Left colon (tissue), 2 donors: ENCODE results near the gene OLFML1. TPM values are rescaled to one million over a fixed set of nuclear protein-coding genes. Genes with fewer than 3 reads are reported as not detected.

Experiments
- ATAC-seq: fragments of 200-7000 bp; cut with Tn5 transposase; one replicate; pipeline ENCODE4 v1.9.1; 2020; ENCODE audit warnings: mild to moderate bottlenecking, moderate library complexity
- DNase-seq, 2 donors: peaks; one replicate each; pipeline ENCODE4 v3.0.0-alpha.2; 2020
- intact Hi-C, 2 donors: fragments of 100-400 bp; cut with DNase I in 1 of 2; cut with micrococcal nuclease in 1 of 2; formaldehyde crosslinking; loops; one replicate each; pipeline versions ENCODE4 v1.11.2 to v1.14.0; 2022; cut with DNase I, micrococcal nuclease
- total RNA-seq, 2 donors: library from RNA; stranded (reverse); fragmentation: NEBNext Ultra II Directional; extraction: Animal tissue kit (Norgen Biotek cat#: 25700); gene quantifications; one replicate each; pipeline ENCODE4 v1.2.1, GENCODE V29; 2021
- donor health status: DM: no; HTN: no; CAD: no.
- donor health status: DM: yes; HTN: yes; CAD: no.

The OLFML1 gene
- total RNA-seq, 2 donors from 2014 or later, result 2.6 to 5.7 TPM

- ATAC-seq (no peak), DNase-seq (no peak)
- intact Hi-C loops, result no loop called here
Observed at GRCh38 chr11:7523416-7524210, 38.3 kb downstream of the OLFML1 start.

GRCh38 chr11:7524462-7525235, 39.3 kb downstream of the OLFML1 start:
- no peak for ATAC-seq
- no peak for DNase-seq
- intact Hi-C loops, result no loop called here

GRCh38 chr11:7525424-7525823, 40.1 kb downstream of the OLFML1 start:
- ATAC-seq, result no peak
- no peak for DNase-seq
- intact Hi-C loops, result no loop called here

GRCh38 chr11:7527029-7527428, 41.7 kb downstream of the OLFML1 start:
- no peak for ATAC-seq
- intact Hi-C loops, result no loop called here
- DNase-seq, result no peak

GRCh38 chr11:7528514-7529049, 43.3 kb downstream of the OLFML1 start:
- DNase-seq, result no peak
- ATAC-seq, result no peak
- intact Hi-C loops, result no loop called here

GRCh38 chr11:7530013-7530640, 44.8 kb downstream of the OLFML1 start:
- DNase-seq (no peak), ATAC-seq (no peak)
- intact Hi-C loops, result no loop called here

- DNase-seq, result no peak
- ATAC-seq, result no peak
- intact Hi-C loops, result no loop called here
Observed at GRCh38 chr11:7531011-7531410, 45.7 kb downstream of the OLFML1 start.

GRCh38 chr11:7532405-7533145, 47.3 kb downstream of the OLFML1 start:
- intact Hi-C loops, result no loop called here
- DNase-seq, result no peak

GRCh38 chr11:7533199-7534041, 48.1 kb downstream of the OLFML1 start:
- ATAC-seq, result no peak
- DNase-seq, result no peak
- intact Hi-C loops, result no loop called here

More at GRCh38 chr11:7532405-7533145, 47.3 kb downstream of the OLFML1 start:
- no peak for ATAC-seq

GRCh38 chr11:7534042-7534378, 48.7 kb downstream of the OLFML1 start:
- ATAC-seq, result no peak
- intact Hi-C loops, result no loop called here
- no peak for DNase-seq

GRCh38 chr11:7536100-7536499, 50.8 kb downstream of the OLFML1 start:
- intact Hi-C loops, result no loop called here
- peak; percentile 88 for ATAC-seq
- DNase-seq, result peak; percentile 45 to 61

GRCh38 chr11:7537265-7537664, 52.0 kb downstream of the OLFML1 start:
- ATAC-seq (no peak), DNase-seq (no peak)
- intact Hi-C loops, result no loop called here

GRCh38 chr11:7538031-7538430, 52.7 kb downstream of the OLFML1 start:
- intact Hi-C loops, result no loop called here
- ATAC-seq (no peak), DNase-seq (no peak)

- DNase-seq (peak in 1 of 2 donors; percentile 23), ATAC-seq (peak; percentile 77)
Observed at GRCh38 chr11:7538466-7539454, 53.5 kb downstream of the OLFML1 start.

GRCh38 chr11:7540830-7541555, 55.7 kb downstream of the OLFML1 start:
- ATAC-seq, result no peak
- DNase-seq, result no peak
- intact Hi-C loops, result no loop called here

More at GRCh38 chr11:7538466-7539454, 53.5 kb downstream of the OLFML1 start:
- intact Hi-C loops, result no loop called here

GRCh38 chr11:7543302-7543701, 58.0 kb downstream of the OLFML1 start:
- no peak for DNase-seq
- intact Hi-C loops, result no loop called here
- no peak for ATAC-seq
